A673 (cell line): Measurements from ENCODE around the gene CDIPT. TPM values are rescaled to one million over a fixed set of nuclear protein-coding genes. Genes with fewer than 3 reads are reported as not detected.

ENCODE experiments used
- BruUV-seq: library from RNA; stranded (reverse); fragments of 400-500 nt; replicated peaks from 2 replicates; lab custom pipeline; 2021; lab: Mats Ljungman, UMichigan
- CTCF ChIA-PET: fragments of 300-600 bp; sonication (Branson Sonifier 250); formaldehyde crosslinking; loops from one replicate; lab custom pipeline; 2022; ENCODE audit warnings: antibody characterized with exemption; lab: Charles Lee
- POLR2A ChIA-PET: fragments of 300-600 bp; sonication (Branson Sonifier 250); formaldehyde crosslinking; loops from one replicate; lab custom pipeline; 2022; ENCODE audit warnings: antibody characterized with exemption; ENCODE audit not compliant: low non-redundant PET; lab: Charles Lee
- DNase-seq: peaks from one replicate; pipeline ENCODE4 v3.0.0-alpha.2; 2015; ENCODE audit warnings: low spot score
- H3K27ac ChIP-seq: fragments of 200-600 bp; sonication (generic); 2 replicates; pipeline ENCODE4 v1.5.1; 2016; ENCODE audit warnings: mixed run types, low read depth, mild to moderate bottlenecking, mixed read lengths, antibody characterized with exemption, low read length; ENCODE audit not compliant: poor library complexity, severe bottlenecking
- H3K27me3 ChIP-seq: fragments of 200-600 bp; sonication (generic); replicated peaks from 2 replicates; pipeline ENCODE4 v1.6.1; 2017; ENCODE audit warnings: mixed run types, low read depth, mild to moderate bottlenecking, mixed read lengths, antibody characterized with exemption, low read length; ENCODE audit not compliant: insufficient read depth, poor library complexity
- H3K36me3 ChIP-seq: fragments of 200-600 bp; sonication (generic); 2 replicates; pipeline ENCODE4 v1.6.1; 2016; ENCODE audit warnings: mixed run types, mild to moderate bottlenecking, mixed read lengths, antibody characterized with exemption, low read length; ENCODE audit not compliant: insufficient read depth, poor library complexity, severe bottlenecking
- H3K4me1 ChIP-seq: fragments of 200-600 bp; sonication (generic); 2 replicates; pipeline ENCODE4 v1.6.1; 2017; ENCODE audit warnings: mixed run types, mild to moderate bottlenecking, mixed read lengths, antibody characterized with exemption, low read length; ENCODE audit not compliant: insufficient read depth, poor library complexity, severe bottlenecking
- H3K4me3 ChIP-seq: fragments of 200-600 bp; sonication (generic); 2 replicates; pipeline ENCODE4 v1.5.1; 2016; ENCODE audit warnings: low read depth, mixed run types, mild to moderate bottlenecking, mixed read lengths, low read length; ENCODE audit not compliant: poor library complexity, severe bottlenecking
- H3K9me3 ChIP-seq: fragments of 200-600 bp; sonication (generic); 2 replicates; pipeline ENCODE4 v1.6.1; 2016; ENCODE audit warnings: mixed run types, low read depth, mild to moderate bottlenecking, mixed read lengths, antibody characterized with exemption, low read length; ENCODE audit not compliant: poor library complexity, severe bottlenecking
- CTCF ChIP-seq: fragments of 300-800, 200-600 bp; sonication (generic); conservative IDR thresholded peaks from 2 replicates; pipeline ENCODE4 v1.5.1; 2017; ENCODE audit warnings: low read depth, mild to moderate bottlenecking, antibody characterized with exemption, low read length, moderate library complexity, mixed read lengths
- EZH2 ChIP-seq: fragments of 200-600 bp; sonication (generic); IDR thresholded peaks from 2 replicates; pipeline ENCODE4 v1.6.1; 2017; ENCODE audit warnings: borderline replicate concordance, low read depth, mild to moderate bottlenecking, mixed read lengths, antibody characterized with exemption, low read length; ENCODE audit not compliant: poor library complexity, severe bottlenecking
- intact Hi-C: fragments of 100-400 bp; cut with micrococcal nuclease; formaldehyde crosslinking; loops from one replicate; pipeline ENCODE4 v1.10.0; 2022; ENCODE audit not compliant: unreplicated experiment
- total RNA-seq: library from RNA; stranded (reverse); gene quantifications from 2 replicates; pipeline ENCODE4 v1.2.3, GENCODE V29; 2021

CDIPT gene
- total RNA-seq, 1 experiment from 2014 or later: 51.7 TPM

GRCh38 chr16:29905668-29906067 is 42.6 kb upstream of the CDIPT start:
- intact Hi-C loops: no loop called here
- no peak for DNase-seq
- CTCF ChIA-PET: no interaction called here

GRCh38 chr16:29904947-29905346 is 41.9 kb upstream of the CDIPT start:
- Histone ChIP-seq H3K4me3 (no peak overlapping the region), H3K27me3 (no peaks in the 10 kb centered on the region), H3K27ac (no peak overlapping the region), H3K36me3 (no peaks in the 10 kb centered on the region), H3K9me3 (no peaks in the 10 kb centered on the region), H3K4me1 (no peaks in the 10 kb centered on the region)
- no peak for TF ChIP-seq CTCF
- POLR2A ChIA-PET: no interaction called here
- intact Hi-C loops: no loop called here
- no TSS peak for BruUV-seq
- no peak for DNase-seq
- CTCF ChIA-PET: no interaction called here

More at GRCh38 chr16:29905668-29906067, 42.6 kb upstream of the CDIPT start:
- Histone ChIP-seq H3K36me3 (no peaks in the 10 kb centered on the region), H3K27me3 (no peaks in the 10 kb centered on the region), H3K27ac (no peak overlapping the region), H3K4me3 (no peak overlapping the region), H3K9me3 (no peaks in the 10 kb centered on the region), H3K4me1 (no peaks in the 10 kb centered on the region)
- no peak for TF ChIP-seq CTCF
- no peak for TF ChIP-seq EZH2
- POLR2A ChIA-PET: no interaction called here
- BruUV-seq: no TSS peak

GRCh38 chr16:29903590-29903989 is 40.6 kb upstream of the CDIPT start:
- Histone ChIP-seq H3K4me1 (peaks cover 5% of the 10 kb centered on the region), H3K36me3 (no peaks in the 10 kb centered on the region), H3K27me3 (no peaks in the 10 kb centered on the region), H3K9me3 (no peaks in the 10 kb centered on the region), H3K4me3 (no peak overlapping the region), H3K27ac (no peak overlapping the region)
- intact Hi-C loops: no loop called here
- CTCF ChIA-PET: no interaction called here
- DNase-seq: no peak
- POLR2A ChIA-PET: no interaction called here
- TF ChIP-seq CTCF: no peak
- TF ChIP-seq EZH2: no peak
- no TSS peak for BruUV-seq
